CD14-positive monocyte (primary cell): ENCODE results near the gene COL9A2. TPM values are rescaled to one million over a fixed set of nuclear protein-coding genes. Genes with fewer than 3 reads are reported as not detected.

Source experiments
- DNase-seq, 3 donors: peaks; one replicate each; pipeline ENCODE4 v3.0.0-alpha.2; 2011 to 2022
- H2AFZ ChIP-seq: 2 replicates; pipeline ENCODE4 v1.6.0; 2012; ENCODE audit warnings: mild to moderate bottlenecking, low read depth, low read length, inconsistent platforms; ENCODE audit not compliant: insufficient read depth, poor library complexity, severe bottlenecking
- H3K27ac ChIP-seq, 2 donors: 1 replicate in 1 of 2; 2 replicates in 1 of 2; pipeline ENCODE4 v1.5.1; 2012 to 2013; ENCODE audit warnings: low read length in 2 of 2, control low read depth in 1 of 2, inconsistent platforms in 1 of 2, low read depth in 1 of 2, mild to moderate bottlenecking in 1 of 2
- H3K27me3 ChIP-seq, 2 donors: one replicate each; pipeline versions ENCODE4 v1.6.0 to v1.6.1; 2011 to 2013; ENCODE audit warnings: low read length in 2 of 2; ENCODE audit not compliant: control insufficient read depth in 2 of 2, insufficient read depth in 2 of 2
- H3K36me3 ChIP-seq, 2 donors: replicated peaks in 1 of 2; 1 replicate in 1 of 2; 2 replicates in 1 of 2; pipeline versions ENCODE4 v1.5.1 to v1.6.1; 2012 to 2013; ENCODE audit warnings: low read length in 2 of 2, control low read depth in 1 of 2, inconsistent platforms in 1 of 2, mild to moderate bottlenecking in 1 of 2; ENCODE audit not compliant: insufficient read depth in 2 of 2, control insufficient read depth in 1 of 2
- H3K4me1 ChIP-seq, 2 donors: 1 replicate in 1 of 2; 2 replicates in 1 of 2; pipeline versions ENCODE4 v1.5.1 to v1.6.1; 2012 to 2013; ENCODE audit warnings: low read length in 2 of 2, control low read depth in 1 of 2, inconsistent platforms in 1 of 2, mild to moderate bottlenecking in 1 of 2, moderate library complexity in 1 of 2; ENCODE audit not compliant: insufficient read depth in 2 of 2, control insufficient read depth in 1 of 2
- H3K4me2 ChIP-seq: replicated peaks from 2 replicates; pipeline ENCODE3; 2012; ENCODE audit warnings: low read length, moderate library complexity, mild to moderate bottlenecking; ENCODE audit not compliant: poor library complexity, severe bottlenecking; ENCODE audit errors: extremely low read depth
- H3K4me3 ChIP-seq, 3 experiments: fragments of 200-600 bp in 1 of 3; sonication (generic) in 1 of 3; replicated peaks in 1 of 3; 1 replicate in 2 of 3; 2 replicates in 1 of 3; pipeline ENCODE4 v1.5.1; 2011 to 2013; ENCODE audit warnings: low read length in 3 of 3, mild to moderate bottlenecking in 3 of 3, control low read depth in 2 of 3, low read depth in 2 of 3, inconsistent platforms in 1 of 3, moderate library complexity in 1 of 3
- H3K79me2 ChIP-seq: 2 replicates; pipeline ENCODE4 v1.6.0; 2012; ENCODE audit warnings: mild to moderate bottlenecking, control low read depth, inconsistent platforms, low read length, moderate library complexity; ENCODE audit not compliant: insufficient read depth
- H3K9ac ChIP-seq: 2 replicates; pipeline ENCODE4 v1.6.0; 2017; ENCODE audit warnings: low read length, mild to moderate bottlenecking; ENCODE audit not compliant: insufficient read depth, poor library complexity, severe bottlenecking
- H3K9me3 ChIP-seq, 2 donors: replicated peaks in 1 of 2; 1 replicate in 1 of 2; 2 replicates in 1 of 2; pipeline versions ENCODE4 v1.5.1 to v1.6.1; 2012 to 2013; ENCODE audit warnings: low read length in 2 of 2, control low read depth in 1 of 2; ENCODE audit not compliant: control insufficient read depth in 1 of 2, insufficient read depth in 1 of 2
- H4K20me1 ChIP-seq: 2 replicates; pipeline ENCODE4 v1.6.0; 2012; ENCODE audit warnings: mild to moderate bottlenecking, low read length, control low read depth, moderate library complexity; ENCODE audit not compliant: insufficient read depth
- H3K27ac Mint-ChIP-seq, 7 donors: one replicate each; pipeline ENCODE4 v1.8.0; 2020; ENCODE audit warnings: mild to moderate bottlenecking in 7 of 7, mixed read lengths in 7 of 7, moderate library complexity in 6 of 7, inconsistent platforms in 2 of 7
- H3K27me3 Mint-ChIP-seq, 3 donors: one replicate each; pipeline ENCODE4 v1.8.0; 2021 to 2022; ENCODE audit warnings: low read depth in 3 of 3, mild to moderate bottlenecking in 3 of 3, mixed read lengths in 3 of 3, moderate library complexity in 3 of 3, inconsistent platforms in 1 of 3
- H3K36me3 Mint-ChIP-seq, 2 donors: one replicate each; pipeline ENCODE4 v1.8.0; 2020; ENCODE audit warnings: mixed read lengths in 2 of 2, inconsistent platforms in 1 of 2, mild to moderate bottlenecking in 1 of 2
- H3K4me1 Mint-ChIP-seq: one replicate; pipeline ENCODE4 v1.8.0; 2020; ENCODE audit warnings: mild to moderate bottlenecking, mixed read lengths
- H3K4me3 Mint-ChIP-seq, 2 donors: one replicate each; pipeline ENCODE4 v1.8.0; 2020; ENCODE audit warnings: mild to moderate bottlenecking in 2 of 2, mixed read lengths in 2 of 2, moderate library complexity in 1 of 2
- H3K9me3 Mint-ChIP-seq, 7 donors: one replicate each; pipeline ENCODE4 v1.8.0; 2020 to 2022; ENCODE audit warnings: mixed read lengths in 7 of 7, mild to moderate bottlenecking in 6 of 7, moderate library complexity in 6 of 7, inconsistent platforms in 2 of 7
- CTCF ChIP-seq: fragments of 200-600 bp; IDR thresholded peaks from one replicate; pipeline ENCODE4 v1.8.0; 2022; ENCODE audit warnings: antibody characterized with exemption, mild to moderate bottlenecking
- WGBS: methylation state at CpG from one replicate; pipeline ENCODE4 v1.1.5; 2013; ENCODE audit warnings: missing lambda C conversion rate; ENCODE audit not compliant: insufficient coverage; 5-methylcytosine and 5-hydroxymethylcytosine counted together
- intact Hi-C, 2 donors: fragments of 100-400 bp; cut with micrococcal nuclease; formaldehyde crosslinking; loops; one replicate each; pipeline versions ENCODE4 v1.15.0 to v1.15.1; 2023
- polyA plus RNA-seq, 3 donors: library from polyadenylated mRNA; depleted of rRNA in 1 of 3; unstranded in 2 of 3; stranded (reverse) in 1 of 3; fragments of 300-500 nt in 2 of 3; fragments of >200 nt in 1 of 3; fragmentation: Illumina TruSeq in 2 of 3; gene quantifications; 1 replicate in 2 of 3; 2 replicates in 1 of 3; pipeline ENCODE4 v1.2.3, GENCODE V29; 2012 to 2021

The COL9A2 gene
- polyA plus RNA-seq, 3 donors = 2.0 to 24.3 (median 2.6) TPM

DNA sequence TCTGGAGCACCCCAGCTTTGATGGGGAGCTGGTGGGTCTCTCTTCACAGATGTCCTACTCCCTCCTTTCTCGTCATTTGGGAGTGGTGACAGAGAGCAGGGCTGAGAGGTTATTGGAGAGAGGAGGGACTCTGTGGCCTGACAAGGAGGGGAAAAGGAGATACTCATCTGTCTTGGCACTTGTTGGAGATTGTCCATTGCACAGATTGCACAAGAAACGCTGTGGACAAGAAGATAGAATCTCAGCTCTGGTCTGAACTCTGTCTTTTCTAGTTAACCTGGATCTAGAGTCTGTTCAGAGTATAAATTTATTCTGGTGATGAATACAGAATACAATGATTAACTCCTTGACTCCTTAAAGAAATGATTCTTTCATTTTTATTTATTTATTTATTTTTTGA lies 34.0 kb upstream of the COL9A2 start:
- Histone ChIP-seq H3K4me1 (peaks cover 59 to 76% of the 10 kb centered on the region in 2 donors), H3K9ac (no peak overlapping the region), H3K4me2 (peak overlapping the region; percentile 15), H3K27ac (peak overlapping the region; percentile 46 to 89), H2AFZ (no peak overlapping the region), H3K36me3 (peaks cover 2 to 12% of the 10 kb centered on the region in 2 donors), H3K79me2 (peaks cover 66% of the 10 kb centered on the region), H3K4me3 (peak overlapping the region in 1 of 3 experiments; percentile 55), H3K9me3 (no peaks in the 10 kb centered on the region), H4K20me1 (no peaks in the 10 kb centered on the region), H3K27me3 (no peaks in the 10 kb centered on the region)
- WGBS = no CpG with 5 or more reads among the region's 2 CpGs
- peaks cover 19 to 51% of the 10 kb centered on the region in 2 donors for H3K36me3 Mint-ChIP-seq
- no peaks in the 10 kb centered on the region for H3K27me3 Mint-ChIP-seq
- H3K27ac Mint-ChIP-seq = peak overlapping the region in 5 of 7 donors; percentile 30 to 92 (median 50)
- H3K4me1 Mint-ChIP-seq = peaks cover 69% of the 10 kb centered on the region
- intact Hi-C loops = no loop called here
- no peak for DNase-seq
- H3K9me3 Mint-ChIP-seq = peaks cover 0 to 3% (median 0%) of the 10 kb centered on the region in 7 donors
- peak overlapping the region in 1 of 2 donors; percentile 46 for H3K4me3 Mint-ChIP-seq
- no peak for TF ChIP-seq CTCF

DNA sequence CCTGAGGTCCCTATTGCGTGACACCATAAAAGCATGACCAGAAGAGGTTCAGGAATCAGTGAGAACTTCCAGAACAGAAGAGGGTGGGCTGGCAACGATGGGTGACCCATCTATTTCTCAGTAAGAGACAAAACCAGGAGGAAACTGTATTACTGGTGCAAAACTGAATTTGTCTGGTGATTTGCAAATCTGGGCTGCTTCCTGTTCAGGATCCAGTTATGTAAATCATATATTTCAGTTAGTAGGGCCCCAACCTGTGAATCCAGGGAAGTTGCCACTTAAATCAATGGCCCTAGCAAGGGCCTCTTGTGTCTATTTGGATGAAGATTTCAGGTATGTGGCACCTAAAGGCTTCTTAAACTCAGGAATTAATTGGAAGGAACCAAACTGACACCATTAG lies 33.3 kb upstream of the COL9A2 start:
- no peak for TF ChIP-seq CTCF
- Histone ChIP-seq H3K9ac (no peak overlapping the region), H4K20me1 (no peaks in the 10 kb centered on the region), H3K36me3 (peaks cover 2 to 12% of the 10 kb centered on the region in 2 donors), H3K79me2 (peaks cover 63% of the 10 kb centered on the region), H3K9me3 (no peaks in the 10 kb centered on the region), H3K27ac (peak overlapping the region in 1 of 2 donors; percentile 89), H3K27me3 (no peaks in the 10 kb centered on the region), H3K4me3 (peak overlapping the region in 1 of 3 experiments; percentile 45), H3K4me1 (peaks cover 57 to 72% of the 10 kb centered on the region in 2 donors), H2AFZ (no peak overlapping the region), H3K4me2 (peak overlapping the region; percentile 50)
- Mint-ChIP-seq H3K4me3 (peak overlapping the region in 1 of 2 donors; percentile 78), H3K36me3 (peaks cover 17 to 46% of the 10 kb centered on the region in 2 donors), H3K27me3 (no peaks in the 10 kb centered on the region), H3K27ac (peak overlapping the region in 6 of 7 donors; percentile 41 to 90 (median 80)), H3K9me3 (peaks cover 0 to 3% (median 0%) of the 10 kb centered on the region in 7 donors), H3K4me1 (peaks cover 67% of the 10 kb centered on the region)
- WGBS = 53% methylated on average over 2 of the region's 2 CpGs
- DNase-seq = no peak
- intact Hi-C loops = no loop called here
